IMR-90 (cell line): ENCODE measurements around the gene FAM237A. TPM values are rescaled to one million over a fixed set of nuclear protein-coding genes. Genes with fewer than 3 reads are reported as not detected.

Experiments used
- ATAC-seq: fragments of 200-7000 bp; cut with Tn5 transposase; 2 replicates; pipeline ENCODE4 v1.9.1; 2020; ENCODE audit warnings: low read depth, mild to moderate bottlenecking, moderate library complexity
- BruUV-seq: library from RNA; stranded (reverse); fragments of 400-500 nt; replicated peaks from 2 replicates; lab custom pipeline; 2021; lab: Mats Ljungman, UMichigan
- CTCF ChIA-PET: fragments of 300-600 bp; formaldehyde crosslinking; extraction: SDS; loops from one replicate; lab custom pipeline; 2021; ENCODE audit warnings: antibody characterized with exemption; lab: Yijun Ruan, JAX
- POLR2A ChIA-PET: fragments of 300-600 bp; sonication (Branson Sonifier 250); formaldehyde crosslinking; loops from one replicate; lab custom pipeline; 2022; ENCODE audit warnings: antibody characterized with exemption; ENCODE audit not compliant: unreplicated experiment; lab: Charles Lee
- DNase-seq: peaks from one replicate; pipeline ENCODE4 v3.0.0; 2013
- H2AFZ ChIP-seq: replicated peaks from 2 replicates; pipeline ENCODE3; 2013; ENCODE audit warnings: low read length, mild to moderate bottlenecking; ENCODE audit not compliant: poor library complexity
- H2AK5ac ChIP-seq: 2 replicates; pipeline ENCODE4 v1.6.1; 2013; ENCODE audit warnings: low read depth, low read length, inconsistent platforms
- H2AK9ac ChIP-seq: replicated peaks from 2 replicates; pipeline ENCODE3; 2013; ENCODE audit warnings: mild to moderate bottlenecking, low read depth, low read length, moderate library complexity; ENCODE audit not compliant: poor library complexity
- H2BK120ac ChIP-seq: 2 replicates; pipeline ENCODE4 v1.6.1; 2013; ENCODE audit warnings: low read depth, low read length, inconsistent platforms
- H2BK15ac ChIP-seq: 3 replicates; pipeline ENCODE4 v1.6.1; 2013; ENCODE audit warnings: low read depth, low read length, inconsistent platforms
- H2BK20ac ChIP-seq: 2 replicates; pipeline ENCODE4 v1.6.1; 2013; ENCODE audit warnings: low read depth, mild to moderate bottlenecking, inconsistent platforms, low read length, moderate library complexity
- H2BK5ac ChIP-seq: 2 replicates; pipeline ENCODE4 v1.6.1; 2013; ENCODE audit warnings: mild to moderate bottlenecking, low read depth, low read length, inconsistent platforms; ENCODE audit not compliant: poor library complexity, severe bottlenecking
- H3K14ac ChIP-seq: replicated peaks from 2 replicates; pipeline ENCODE4 v1.6.1; 2013; ENCODE audit warnings: low read depth, low read length, inconsistent platforms
- H3K18ac ChIP-seq: 2 replicates; pipeline ENCODE4 v1.6.1; 2013; ENCODE audit warnings: low read depth, low read length, control low read depth
- H3K23ac ChIP-seq: 2 replicates; pipeline ENCODE4 v1.6.1; 2013; ENCODE audit warnings: low read depth, low read length, inconsistent platforms
- H3K27ac ChIP-seq: 2 replicates; pipeline ENCODE4 v1.5.1; 2013; ENCODE audit warnings: mild to moderate bottlenecking, control low read depth, low read length; ENCODE audit not compliant: insufficient read depth
- H3K27me3 ChIP-seq: 2 replicates; pipeline ENCODE4 v1.6.1; 2013; ENCODE audit warnings: low read length; ENCODE audit not compliant: control insufficient read depth, insufficient read depth
- H3K36me3 ChIP-seq: 2 replicates; pipeline ENCODE4 v1.6.1; 2013; ENCODE audit warnings: low read length, mixed read lengths; ENCODE audit not compliant: control insufficient read depth, insufficient read depth
- H3K4ac ChIP-seq: 2 replicates; pipeline ENCODE4 v1.6.1; 2013; ENCODE audit warnings: low read depth, low read length, inconsistent platforms
- H3K4me1 ChIP-seq: 2 replicates; pipeline ENCODE4 v1.6.1; 2013; ENCODE audit warnings: low read length, mixed read lengths; ENCODE audit not compliant: control insufficient read depth, insufficient read depth
- H3K4me2 ChIP-seq: 2 replicates; pipeline ENCODE4 v1.6.1; 2013; ENCODE audit warnings: low read depth, mild to moderate bottlenecking, control low read depth, low read length, moderate library complexity
- H3K4me3 ChIP-seq: 2 replicates; pipeline ENCODE4 v1.5.1; 2013; ENCODE audit warnings: low read depth, mild to moderate bottlenecking, control low read depth, low read length, moderate library complexity; ENCODE audit not compliant: insufficient read depth
- H3K56ac ChIP-seq: 2 replicates; pipeline ENCODE4 v1.6.1; 2013; ENCODE audit warnings: low read length, inconsistent platforms; ENCODE audit not compliant: insufficient read depth; ENCODE audit errors: extremely low read depth
- H3K79me1 ChIP-seq, 2 experiments: 2 replicates each; pipeline ENCODE4 v1.6.1; 2013; ENCODE audit warnings: low read length in 2 of 2, inconsistent platforms in 1 of 2, low read depth in 1 of 2
- H3K9ac ChIP-seq: 2 replicates; pipeline ENCODE4 v1.6.1; 2013; ENCODE audit warnings: low read depth, low read length, control low read depth
- H3K9me1 ChIP-seq: 2 replicates; pipeline ENCODE4 v1.6.1; 2013; ENCODE audit warnings: low read length, inconsistent platforms; ENCODE audit not compliant: insufficient read depth
- H3K9me3 ChIP-seq: 2 replicates; pipeline ENCODE4 v1.6.1; 2013; ENCODE audit warnings: low read length; ENCODE audit not compliant: control insufficient read depth, insufficient read depth
- H4K20me1 ChIP-seq: 2 replicates; pipeline ENCODE4 v1.6.1; 2013; ENCODE audit warnings: low read length, inconsistent platforms; ENCODE audit not compliant: insufficient read depth
- H4K5ac ChIP-seq: 2 replicates; pipeline ENCODE4 v1.6.1; 2013; ENCODE audit warnings: mild to moderate bottlenecking, low read depth, low read length, control low read depth
- H4K8ac ChIP-seq, 2 experiments: 2 replicates each; pipeline ENCODE4 v1.6.1; 2013; ENCODE audit warnings: low read depth in 2 of 2, low read length in 2 of 2, control low read depth in 1 of 2, inconsistent platforms in 1 of 2
- H4K91ac ChIP-seq: 2 replicates; pipeline ENCODE4 v1.6.1; 2013; ENCODE audit warnings: low read depth, low read length, inconsistent platforms; ENCODE audit not compliant: insufficient read depth
- BHLHE40 ChIP-seq: fragments of 150-350 bp; IDR thresholded peaks from 2 replicates; pipeline ENCODE4 v1.6.1; 2016; ENCODE audit warnings: mild to moderate bottlenecking, low read depth, low read length
- CEBPB ChIP-seq: IDR thresholded peaks from 2 replicates; pipeline ENCODE4 v1.6.1; 2012; ENCODE audit warnings: low read depth, low read length, improper control_type of control experiment
- CHD1 ChIP-seq: IDR thresholded peaks from 2 replicates; pipeline ENCODE4 v1.6.1; 2012; ENCODE audit warnings: low read depth, low read length, improper control_type of control experiment
- CTCF ChIP-seq: conservative IDR thresholded peaks from 2 replicates; pipeline ENCODE4 v1.5.1; 2012; ENCODE audit warnings: mild to moderate bottlenecking, low read depth, low read length, improper control_type of control experiment
- ELK1 ChIP-seq: fragments of 150-350 bp; IDR thresholded peaks from 2 replicates; pipeline ENCODE4 v1.6.1; 2016; ENCODE audit warnings: low read depth, mild to moderate bottlenecking, low read length, moderate library complexity, borderline replicate concordance
- FOS ChIP-seq: fragments of 150-350 bp; IDR thresholded peaks from 2 replicates; pipeline ENCODE4 v1.6.1; 2016; ENCODE audit warnings: low read depth, low read length
- MAFK ChIP-seq: IDR thresholded peaks from 2 replicates; pipeline ENCODE4 v1.6.1; 2012; ENCODE audit warnings: low read depth, low read length, improper control_type of control experiment
- MAZ ChIP-seq: IDR thresholded peaks from 2 replicates; pipeline ENCODE4 v1.6.1; 2012; ENCODE audit warnings: low read depth, mild to moderate bottlenecking, low read length, improper control_type of control experiment, moderate library complexity, borderline replicate concordance
- MXI1 ChIP-seq: IDR thresholded peaks from 2 replicates; pipeline ENCODE4 v1.6.1; 2012; ENCODE audit warnings: low read depth, mild to moderate bottlenecking, low read length, moderate library complexity, borderline replicate concordance
- NFE2L2 ChIP-seq: fragments of 150-350 bp; IDR thresholded peaks from 2 replicates; pipeline ENCODE4 v1.6.1; 2016; ENCODE audit warnings: low read depth, mild to moderate bottlenecking, low read length
- POLR2A ChIP-seq: IDR thresholded peaks from 2 replicates; pipeline ENCODE4 v1.6.1; 2012; ENCODE audit warnings: mild to moderate bottlenecking, low read depth, low read length
- RAD21 ChIP-seq: IDR thresholded peaks from 2 replicates; pipeline ENCODE4 v1.6.1; 2012; ENCODE audit warnings: low read length, improper control_type of control experiment
- RCOR1 ChIP-seq: IDR thresholded peaks from 2 replicates; pipeline ENCODE4 v1.6.1; 2012; ENCODE audit warnings: mild to moderate bottlenecking, low read length, improper control_type of control experiment; ENCODE audit not compliant: insufficient replicate concordance
- RFX5 ChIP-seq: IDR thresholded peaks from 2 replicates; pipeline ENCODE4 v1.8.0; 2012; ENCODE audit warnings: low read depth, mild to moderate bottlenecking, low read length, moderate library complexity
- SMC3 ChIP-seq: fragments of 150-350 bp; IDR thresholded peaks from 2 replicates; pipeline ENCODE4 v1.6.1; 2016; ENCODE audit warnings: low read depth, mild to moderate bottlenecking, antibody characterized with exemption, low read length, moderate library complexity
- USF2 ChIP-seq: fragments of 150-350 bp; IDR thresholded peaks from 2 replicates; pipeline ENCODE4 v1.6.1; 2017; ENCODE audit warnings: mild to moderate bottlenecking, antibody characterized with exemption, low read length, low read depth
- WGBS, 2 experiments: methylation state at CpG; one replicate each; pipeline versions ENCODE4 v1.1.5 to v1.1.7; 2013; ENCODE audit warnings: missing lambda C conversion rate in 2 of 2; ENCODE audit not compliant: insufficient read length in 1 of 2; ENCODE audit errors: extremely low coverage in 2 of 2; 5-methylcytosine and 5-hydroxymethylcytosine counted together
- dilution Hi-C: fragments of 300-500 bp; cut with HindIII; formaldehyde crosslinking; loops from one replicate; pipeline ENCODE4 v1.14.3; 2018; ENCODE audit warnings: low sequenced_read_pairs; ENCODE audit not compliant: unreplicated experiment
- in situ Hi-C: fragments of 300-500 bp; cut with MboI; formaldehyde crosslinking; loops from 3 replicates; pipeline ENCODE4 v1.14.3; 2019; ENCODE audit warnings: low sequenced_read_pairs, inconsistent platforms, mixed read lengths
- intact Hi-C: fragments of 100-400 bp; cut with micrococcal nuclease; formaldehyde crosslinking; loops from 2 replicates; pipeline ENCODE4 v1.10.0; 2022
- polyA plus RNA-seq, 3 experiments: library from polyadenylated mRNA; depleted of rRNA; stranded (reverse); fragments of >200 nt; gene quantifications; 2 replicates each; pipeline ENCODE4 v1.2.3, GENCODE V29; 2012; ENCODE audit warnings: low replicate concordance in 1 of 3
- total RNA-seq: library from RNA; depleted of rRNA; stranded (reverse); fragments of >200 nt; gene quantifications from 2 replicates; pipeline ENCODE4 v1.2.3, GENCODE V29; 2012

Gene FAM237A
- total and polyA plus RNA-seq, 2 of the 4 experiments (the other 2 are of a cell fraction), result not detected

- Histone ChIP-seq H3K14ac (no peak overlapping the region), H2BK15ac (no peak overlapping the region), H3K9me3 (no peaks in the 10 kb centered on the region), H3K4me1 (no peaks in the 10 kb centered on the region), H2AK9ac (no peak overlapping the region), H3K4ac (no peak overlapping the region), H3K27me3 (no peaks in the 10 kb centered on the region), H2BK5ac (no peak overlapping the region), H3K56ac (no peak overlapping the region), H2AFZ (no peak overlapping the region), H4K20me1 (no peaks in the 10 kb centered on the region), H3K79me1 (no peaks in the 10 kb centered on the region), H3K4me2 (no peak overlapping the region), H4K8ac (no peak overlapping the region), H4K91ac (no peak overlapping the region), H2BK20ac (no peak overlapping the region), H3K27ac (no peak overlapping the region), H2BK120ac (no peak overlapping the region), H2AK5ac (no peak overlapping the region), H3K18ac (no peak overlapping the region), H4K5ac (no peak overlapping the region), H3K9ac (no peak overlapping the region), H3K9me1 (no peaks in the 10 kb centered on the region), H3K4me3 (no peak overlapping the region), H3K23ac (no peak overlapping the region), H3K36me3 (no peaks in the 10 kb centered on the region)
- dilution Hi-C loops (no loop called here), intact Hi-C loops (no loop called here), in situ Hi-C loops (no loop called here)
- TF ChIP-seq BHLHE40, result no peak
- TF ChIP-seq MXI1, result no peak
- no peak for TF ChIP-seq USF2
- no peak for TF ChIP-seq CTCF
- TF ChIP-seq RFX5, result no peak
- no peak for TF ChIP-seq NFE2L2
- no peak for TF ChIP-seq MAFK
- TF ChIP-seq MAZ, result no peak
- TF ChIP-seq FOS, result no peak
- no peak for TF ChIP-seq RAD21
- TF ChIP-seq ELK1, result no peak
- TF ChIP-seq SMC3, result no peak
- no peak for TF ChIP-seq POLR2A
- no peak for TF ChIP-seq CEBPB
- no peak for TF ChIP-seq CHD1
- TF ChIP-seq RCOR1, result no peak
- DNase-seq (no peak), ATAC-seq (no peak)
- WGBS, 2 experiments, result no CpG with 5 or more reads among the region's 1 CpG
- CTCF ChIA-PET, result no interaction called here
- BruUV-seq, result no TSS peak
- POLR2A ChIA-PET, result no interaction called here
These were observed 14.8 kb downstream of the FAM237A start for GRCh38 chr2:206657087-206657486.
